Measurements from ENCODE around the gene SASH3.

DNA sequence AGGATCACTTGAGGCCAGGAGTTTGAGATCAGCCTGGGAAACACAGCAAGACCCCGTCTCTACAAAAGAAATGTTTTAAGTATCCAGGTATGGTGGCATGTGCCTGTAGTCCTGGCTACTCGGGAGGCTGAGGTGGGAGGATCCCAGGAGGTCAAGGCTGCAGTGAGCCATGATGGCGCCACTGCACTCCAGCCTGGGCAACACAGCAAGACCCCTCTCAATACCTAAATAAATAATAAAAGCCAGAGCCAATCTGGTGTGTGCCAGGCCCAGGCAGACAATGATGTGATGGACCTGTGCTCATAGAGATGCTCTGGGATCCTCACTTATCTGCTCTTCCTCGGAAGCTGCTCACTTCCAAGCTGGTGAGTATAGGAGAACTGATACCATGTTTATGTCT is 18.2 kb upstream of the SASH3 start:
- no peak for TF ChIP-seq CTCF (IDR thresholded peaks at IDR 0.05)
- TF ChIP-seq POLR2A (IDR thresholded peaks at IDR 0.05): no peak
